Measurements from ENCODE around the gene ACTL10. TPM values are rescaled to one million over a fixed set of nuclear protein-coding genes. Genes with fewer than 3 reads are reported as not detected.
A peak's percentile ranks its signal among the peaks of the same experiment; 100 is the strongest.

ACTL10 gene
- total RNA-seq, 1 donor from 2014 or later = 3.7 TPM

DNA sequence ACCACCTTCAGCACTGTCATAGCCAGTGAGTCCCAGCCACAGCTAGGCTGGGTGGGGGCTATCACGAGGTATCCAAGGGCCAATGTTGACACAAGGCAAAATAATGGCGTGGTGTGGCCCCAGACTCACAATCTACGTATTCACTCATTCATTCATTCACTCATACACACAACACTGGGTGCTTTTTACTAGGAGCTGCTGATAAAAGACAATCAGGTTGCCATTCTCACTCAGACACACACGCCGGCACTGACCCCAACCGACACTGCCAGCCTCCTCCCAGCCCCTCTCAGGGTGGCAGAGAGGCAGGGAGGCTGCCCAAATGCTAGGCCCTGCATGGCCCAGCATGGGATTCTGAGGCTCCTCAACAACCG is 6.1 kb upstream of the ACTL10 start:
- H3K9me3 Mint-ChIP-seq = no peaks in the 10 kb centered on the region
- no peak for DNase-seq (ENCODE audit: low spot score)
- H3K27me3 Mint-ChIP-seq (ENCODE audit: insufficient read depth) = no peaks in the 10 kb centered on the region
- H3K4me3 Mint-ChIP-seq = no peak overlapping the region
- H3K27ac Mint-ChIP-seq = no peak overlapping the region
- peaks cover 4% of the 10 kb centered on the region for H3K36me3 Mint-ChIP-seq (ENCODE audit: low read depth)
- intact Hi-C loops (cut with micrococcal nuclease) = loop anchor here (10.0 kb wide), 1 partner anchor 286 kb away; no protein-coding TSS in a partner anchor
- H3K4me1 Mint-ChIP-seq (ENCODE audit: low read depth) = peaks cover 21% of the 10 kb centered on the region

DNA sequence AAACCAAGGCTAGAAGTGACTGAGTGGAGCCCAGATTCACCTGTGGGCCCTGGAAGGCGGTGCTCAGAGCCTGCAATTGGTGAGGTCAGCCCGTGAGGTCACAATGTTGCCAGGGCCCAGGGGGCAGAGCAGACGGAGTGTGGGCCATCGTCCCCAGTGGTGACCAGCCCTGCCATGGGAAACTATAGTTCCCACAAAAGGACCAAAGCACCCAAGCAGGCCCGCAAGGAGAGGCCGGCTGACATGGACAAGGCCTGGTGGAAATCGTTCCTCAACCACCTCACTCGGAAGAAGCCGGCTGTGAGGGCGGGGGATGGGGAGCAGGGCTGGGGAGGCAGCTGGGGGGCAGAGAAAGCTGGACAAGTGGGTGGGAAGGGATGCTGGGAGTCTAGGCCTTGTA is 4.6 kb upstream of the ACTL10 start, which contains the start of gene C20orf144:
C20orf144 (plus strand) TSS at position 156 of the 400 bp plus-strand sequence; CDS start at position 175, 19 bp downstream.
- H3K4me1 Mint-ChIP-seq (ENCODE audit: low read depth) = peaks cover 26% of the 10 kb centered on the region
- H3K4me3 Mint-ChIP-seq = peak within 1 kb of the TSS; percentile 86
- no peaks in the 10 kb centered on the region for H3K27me3 Mint-ChIP-seq (ENCODE audit: insufficient read depth)
- no peaks in the 10 kb centered on the region for H3K9me3 Mint-ChIP-seq
- peak within 1 kb of the TSS; percentile 89 for H3K27ac Mint-ChIP-seq
- H3K36me3 Mint-ChIP-seq (ENCODE audit: low read depth) = peaks cover 7% of the 10 kb centered on the region
- no peak for DNase-seq (ENCODE audit: low spot score)
- intact Hi-C loops (cut with micrococcal nuclease) = loop anchor here (10.0 kb wide), 1 partner anchor 287 kb away; no protein-coding TSS in a partner anchor

DNA sequence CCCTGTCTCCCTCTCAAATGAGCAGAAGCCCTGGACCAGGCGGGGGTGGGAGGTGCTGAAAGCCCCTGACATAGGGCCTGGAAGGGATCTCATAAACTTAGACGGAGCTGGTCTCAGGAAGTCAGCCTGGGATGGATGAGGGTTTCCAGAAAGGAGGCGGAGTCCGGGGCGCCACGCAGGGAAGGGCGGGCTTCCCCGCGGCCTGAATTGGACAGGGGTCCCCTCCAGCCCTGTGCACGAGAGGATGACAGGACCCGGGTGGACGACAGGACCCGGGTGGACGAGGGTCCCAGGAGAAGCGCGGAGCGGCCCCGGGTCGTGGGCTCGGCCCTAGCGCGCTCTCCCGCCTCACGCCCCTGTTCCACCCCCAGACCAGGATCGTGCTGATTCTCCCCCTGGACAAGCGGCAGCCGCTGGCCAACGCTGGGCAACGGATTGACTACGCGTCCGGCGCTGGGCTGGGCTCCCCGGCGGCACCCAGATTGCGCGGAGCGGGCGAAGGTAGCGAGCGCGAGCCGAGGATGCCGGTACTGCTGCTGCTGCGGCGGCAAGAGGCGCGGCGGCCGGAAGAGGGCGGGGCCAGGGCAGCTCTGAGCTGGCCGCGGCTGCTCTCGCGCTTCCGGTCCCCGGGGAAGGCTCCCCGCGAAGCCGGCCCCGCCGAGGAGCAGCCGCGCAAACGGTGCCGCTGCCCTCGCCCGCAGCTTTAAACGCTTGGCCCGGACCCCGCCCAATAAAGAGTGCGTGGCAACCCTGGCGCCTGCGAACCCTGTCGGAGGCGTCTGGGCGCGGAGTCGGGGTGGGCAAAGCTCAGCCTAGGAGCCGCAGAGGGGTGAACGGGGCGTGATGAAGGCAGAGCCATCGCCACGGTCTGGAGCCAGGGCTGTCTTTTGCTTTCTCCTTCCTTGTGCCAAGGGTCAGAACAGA is 3.3 kb upstream of the ACTL10 start:
- Mint-ChIP-seq H3K4me3 (peak overlapping the region; percentile 86), H3K27me3 (ENCODE audit: insufficient read depth) (no peaks in the 10 kb centered on the region), H3K4me1 (ENCODE audit: low read depth) (peaks cover 31% of the 10 kb centered on the region), H3K9me3 (no peaks in the 10 kb centered on the region), H3K27ac (peak overlapping the region; percentile 89), H3K36me3 (ENCODE audit: low read depth) (peaks cover 7% of the 10 kb centered on the region)
- intact Hi-C loops (cut with micrococcal nuclease) = loop anchor here (1.0 to 10.0 kb wide), 2 partner anchors 11 to 289 kb away; no protein-coding TSS in a partner anchor
- DNase-seq (ENCODE audit: low spot score) = peak; percentile 86

DNA sequence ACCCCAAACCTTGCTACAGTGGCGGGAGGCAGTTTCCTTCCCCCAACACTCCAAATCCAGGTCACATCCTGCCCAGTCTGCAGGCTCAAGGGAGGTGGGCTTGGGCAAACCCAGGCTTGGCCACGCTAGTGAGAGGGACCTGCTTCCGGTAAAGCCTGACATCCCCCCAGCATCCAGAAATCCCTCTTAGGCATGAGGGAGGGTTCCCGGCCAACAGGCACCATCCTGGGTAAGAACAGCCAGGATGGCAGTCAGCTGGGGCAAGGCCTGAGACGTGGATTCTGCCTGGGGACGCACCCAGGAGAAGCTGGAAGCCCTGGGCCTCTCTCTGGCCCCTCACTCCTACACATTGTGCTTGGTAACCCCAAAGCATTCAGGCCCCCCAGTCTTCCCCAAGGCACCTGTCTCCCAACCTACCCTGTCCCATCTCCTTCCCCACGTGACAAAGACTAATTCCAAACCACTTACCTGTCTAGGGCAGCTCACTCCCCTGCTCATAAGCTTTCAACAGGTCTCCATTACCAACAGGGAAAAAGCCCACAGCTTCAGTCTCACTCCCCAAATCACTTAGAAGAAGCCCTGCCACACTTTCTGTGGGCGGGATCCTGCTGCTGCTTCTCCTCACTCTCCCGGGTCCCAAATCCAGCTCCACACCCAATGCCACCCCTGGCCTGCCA is 2.5 kb upstream of the ACTL10 start:
- H3K27me3 Mint-ChIP-seq (ENCODE audit: insufficient read depth) = no peaks in the 10 kb centered on the region
- peaks cover 5% of the 10 kb centered on the region for H3K36me3 Mint-ChIP-seq (ENCODE audit: low read depth)
- peak overlapping the region; percentile 86 for H3K4me3 Mint-ChIP-seq
- peak overlapping the region; percentile 79 for H3K27ac Mint-ChIP-seq
- H3K4me1 Mint-ChIP-seq (ENCODE audit: low read depth) = peaks cover 37% of the 10 kb centered on the region
- no peak for DNase-seq (ENCODE audit: low spot score)
- H3K9me3 Mint-ChIP-seq = no peaks in the 10 kb centered on the region
- intact Hi-C loops (cut with micrococcal nuclease) = loop anchor here (10.0 kb wide), 1 partner anchor 289 kb away; no protein-coding TSS in a partner anchor

DNA sequence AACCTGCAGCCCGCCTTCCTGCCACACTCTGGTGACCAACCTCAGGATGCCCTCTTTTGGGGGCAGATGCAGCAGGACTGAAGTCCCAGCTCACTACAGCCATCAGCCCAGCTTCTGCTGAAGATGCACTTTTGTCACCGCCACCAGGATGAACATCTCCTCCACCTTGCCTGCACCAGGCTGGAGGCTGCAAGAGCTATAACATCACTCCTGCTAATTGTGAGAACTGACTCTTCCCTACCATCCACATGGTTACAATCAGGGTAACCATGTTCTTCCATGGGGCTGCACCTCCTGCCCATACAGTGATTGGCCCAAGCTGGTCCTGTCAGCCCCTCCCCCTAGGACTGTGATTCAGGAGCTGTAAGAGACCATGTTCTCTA is 2.0 kb upstream of the ACTL10 start:
- intact Hi-C loops (cut with micrococcal nuclease) = loop anchor here (5.0 to 10.0 kb wide), 3 partner anchors 148 to 448 kb away; partner anchors contain the start of genes CHMP4B and EIF2S2
- Mint-ChIP-seq H3K27me3 (ENCODE audit: insufficient read depth) (no peaks in the 10 kb centered on the region), H3K9me3 (no peaks in the 10 kb centered on the region), H3K4me3 (peak overlapping the region; percentile 86), H3K4me1 (ENCODE audit: low read depth) (peaks cover 39% of the 10 kb centered on the region), H3K36me3 (ENCODE audit: low read depth) (peaks cover 6% of the 10 kb centered on the region), H3K27ac (peak overlapping the region; percentile 79)
- DNase-seq (ENCODE audit: low spot score) = no peak

DNA sequence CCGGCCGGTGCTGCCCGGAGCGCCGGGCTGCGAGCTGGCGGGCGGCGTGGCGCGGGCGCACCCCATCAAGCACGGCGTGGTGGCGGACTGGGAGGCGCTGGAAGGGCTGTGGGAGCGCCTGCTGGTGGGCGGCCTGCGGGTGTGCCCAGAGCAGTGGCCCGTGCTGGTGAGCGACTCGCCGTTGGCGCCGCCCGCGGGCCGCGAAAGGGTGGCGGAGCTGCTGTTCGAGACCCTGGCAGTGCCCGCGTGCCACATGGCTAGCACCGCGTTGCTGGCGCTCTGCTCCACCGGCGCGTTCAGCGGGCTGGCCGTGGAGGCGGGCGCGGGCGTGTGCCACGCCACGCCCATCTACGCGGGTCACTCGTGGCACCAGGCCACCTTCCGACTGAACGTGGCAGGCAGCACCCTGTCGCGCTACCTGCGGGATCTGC is 517 bp downstream of the ACTL10 start:
- Mint-ChIP-seq H3K4me1 (ENCODE audit: low read depth) (peaks cover 49% of the 10 kb centered on the region), H3K36me3 (ENCODE audit: low read depth) (peaks cover 8% of the 10 kb centered on the region), H3K4me3 (peak overlapping the region; percentile 88), H3K9me3 (no peaks in the 10 kb centered on the region), H3K27ac (peak overlapping the region; percentile 58), H3K27me3 (ENCODE audit: insufficient read depth) (no peaks in the 10 kb centered on the region)
- no peak for DNase-seq (ENCODE audit: low spot score)
- intact Hi-C loops (cut with micrococcal nuclease) = loop anchor here (1.0 to 10.0 kb wide), 5 partner anchors 145 to 445 kb away; partner anchors contain the start of genes CDK5RAP1, CHMP4B, EIF2S2 and SNTA1

DNA sequence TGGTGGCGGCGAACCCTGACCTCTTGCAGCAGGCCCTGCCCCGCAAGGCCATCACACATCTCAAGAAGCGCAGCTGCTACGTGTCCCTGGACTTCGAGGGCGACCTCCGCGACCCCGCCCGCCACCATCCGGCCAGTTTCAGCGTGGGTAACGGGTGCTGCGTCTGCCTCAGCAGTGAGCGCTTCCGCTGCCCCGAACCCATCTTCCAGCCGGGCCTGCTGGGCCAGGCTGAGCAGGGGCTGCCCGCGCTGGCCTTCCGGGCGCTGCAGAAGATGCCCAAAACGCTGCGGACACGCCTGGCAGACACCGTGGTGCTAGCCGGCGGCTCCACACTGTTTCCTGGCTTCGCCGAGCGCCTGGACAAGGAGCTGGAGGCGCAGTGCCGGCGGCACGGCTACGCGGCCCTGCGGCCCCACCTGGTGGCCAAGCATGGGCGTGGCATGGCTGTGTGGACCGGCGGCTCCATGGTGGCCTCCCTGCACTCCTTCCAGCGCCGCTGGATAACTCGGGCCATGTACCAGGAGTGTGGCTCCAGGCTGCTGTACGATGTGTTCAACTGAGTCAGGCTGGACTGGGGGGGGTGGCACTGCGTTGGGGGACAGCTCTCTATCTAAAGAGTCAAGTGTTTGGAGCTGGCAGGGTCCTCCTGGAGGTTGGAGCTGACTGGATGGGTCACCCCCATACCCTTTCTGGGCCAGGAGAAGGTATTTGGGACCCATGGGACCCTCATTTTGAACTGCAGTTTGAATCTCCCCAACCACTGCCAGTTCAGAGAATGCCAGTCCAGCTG is 1.1 kb downstream of the ACTL10 start:
- intact Hi-C loops (cut with micrococcal nuclease) = loop anchor here (1.0 to 10.0 kb wide), 7 partner anchors 63 to 444 kb away; partner anchors contain the start of genes CDK5RAP1, CHMP4B, EIF2S2 and SNTA1
- no peaks in the 10 kb centered on the region for H3K27me3 Mint-ChIP-seq (ENCODE audit: insufficient read depth)
- H3K4me3 Mint-ChIP-seq = peak overlapping the region; percentile 82
- no peaks in the 10 kb centered on the region for H3K9me3 Mint-ChIP-seq
- peak overlapping the region; percentile 58 for H3K27ac Mint-ChIP-seq
- peaks cover 50% of the 10 kb centered on the region for H3K4me1 Mint-ChIP-seq (ENCODE audit: low read depth)
- DNase-seq (ENCODE audit: low spot score) = peak; percentile 77
- H3K36me3 Mint-ChIP-seq (ENCODE audit: low read depth) = peaks cover 8% of the 10 kb centered on the region

DNA sequence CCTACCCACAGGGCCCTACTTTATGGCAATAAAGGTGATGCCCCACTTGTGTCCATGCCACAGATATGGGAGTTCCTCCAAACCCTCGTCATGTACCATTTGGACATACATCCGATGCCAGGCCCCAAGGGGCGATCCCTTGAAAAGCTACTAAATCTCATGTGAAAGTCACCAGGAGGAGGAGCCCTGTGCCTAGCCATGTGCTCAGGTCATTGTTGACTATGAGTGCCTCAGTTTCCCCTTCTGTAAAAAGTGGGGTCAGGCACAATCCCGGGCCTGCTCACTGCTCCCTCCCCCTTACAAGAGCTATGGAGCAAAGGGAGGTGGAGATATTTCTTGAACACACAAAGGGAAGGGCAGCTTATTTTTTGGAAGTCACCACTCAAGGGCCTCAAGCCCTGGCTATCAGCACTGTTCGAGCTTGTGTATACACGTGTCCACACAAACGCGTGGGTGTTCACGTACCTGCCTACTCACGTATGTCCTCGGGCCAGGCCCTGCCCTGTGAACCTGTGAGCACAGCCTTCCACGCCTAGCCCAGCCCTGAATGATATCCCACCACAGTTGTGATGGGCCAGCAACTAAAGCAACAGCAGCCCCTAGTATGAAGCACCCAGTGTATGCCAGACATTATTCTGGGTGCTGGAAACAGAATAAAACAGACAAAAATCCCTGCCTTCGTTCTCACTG is 1.9 kb downstream of the ACTL10 start:
- Mint-ChIP-seq H3K36me3 (ENCODE audit: low read depth) (peaks cover 8% of the 10 kb centered on the region), H3K4me3 (peak overlapping the region; percentile 82), H3K27me3 (ENCODE audit: insufficient read depth) (no peaks in the 10 kb centered on the region), H3K27ac (no peak overlapping the region), H3K4me1 (ENCODE audit: low read depth) (peaks cover 55% of the 10 kb centered on the region), H3K9me3 (no peaks in the 10 kb centered on the region)
- intact Hi-C loops (cut with micrococcal nuclease) = loop anchor here (1.0 to 10.0 kb wide), 5 partner anchors 63 to 444 kb away; partner anchors contain the start of genes CHMP4B, EIF2S2 and ZNF341
- no peak for DNase-seq (ENCODE audit: low spot score)

DNA sequence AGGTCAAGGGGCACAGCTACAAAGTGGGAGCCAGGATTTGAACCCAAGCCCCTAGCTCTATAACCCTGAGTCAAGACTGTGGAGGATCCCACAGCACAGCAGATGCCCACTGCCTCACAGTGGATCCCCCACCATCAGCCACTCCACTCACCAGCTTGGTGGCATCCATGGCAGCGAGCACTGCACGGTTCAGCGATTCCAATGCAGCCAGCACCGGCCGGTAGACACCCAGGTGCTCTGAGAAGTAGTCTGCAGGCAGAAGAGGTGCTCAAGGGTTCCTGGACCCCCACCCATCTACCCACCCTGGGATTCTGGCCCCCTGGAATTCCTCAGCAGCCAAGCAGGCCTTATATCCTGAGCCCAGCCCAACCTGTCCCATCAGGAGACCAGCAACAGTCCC is 2.5 kb downstream of the ACTL10 start:
- peaks cover 54% of the 10 kb centered on the region for H3K4me1 Mint-ChIP-seq (ENCODE audit: low read depth)
- intact Hi-C loops (cut with micrococcal nuclease) = loop anchor here (5.0 to 10.0 kb wide), 3 partner anchors 143 to 443 kb away; partner anchors contain the start of genes CHMP4B and EIF2S2
- no peaks in the 10 kb centered on the region for H3K27me3 Mint-ChIP-seq (ENCODE audit: insufficient read depth)
- H3K36me3 Mint-ChIP-seq (ENCODE audit: low read depth) = peaks cover 8% of the 10 kb centered on the region
- no peaks in the 10 kb centered on the region for H3K9me3 Mint-ChIP-seq
- DNase-seq (ENCODE audit: low spot score) = no peak
- H3K4me3 Mint-ChIP-seq = no peak overlapping the region
- H3K27ac Mint-ChIP-seq = no peak overlapping the region

DNA sequence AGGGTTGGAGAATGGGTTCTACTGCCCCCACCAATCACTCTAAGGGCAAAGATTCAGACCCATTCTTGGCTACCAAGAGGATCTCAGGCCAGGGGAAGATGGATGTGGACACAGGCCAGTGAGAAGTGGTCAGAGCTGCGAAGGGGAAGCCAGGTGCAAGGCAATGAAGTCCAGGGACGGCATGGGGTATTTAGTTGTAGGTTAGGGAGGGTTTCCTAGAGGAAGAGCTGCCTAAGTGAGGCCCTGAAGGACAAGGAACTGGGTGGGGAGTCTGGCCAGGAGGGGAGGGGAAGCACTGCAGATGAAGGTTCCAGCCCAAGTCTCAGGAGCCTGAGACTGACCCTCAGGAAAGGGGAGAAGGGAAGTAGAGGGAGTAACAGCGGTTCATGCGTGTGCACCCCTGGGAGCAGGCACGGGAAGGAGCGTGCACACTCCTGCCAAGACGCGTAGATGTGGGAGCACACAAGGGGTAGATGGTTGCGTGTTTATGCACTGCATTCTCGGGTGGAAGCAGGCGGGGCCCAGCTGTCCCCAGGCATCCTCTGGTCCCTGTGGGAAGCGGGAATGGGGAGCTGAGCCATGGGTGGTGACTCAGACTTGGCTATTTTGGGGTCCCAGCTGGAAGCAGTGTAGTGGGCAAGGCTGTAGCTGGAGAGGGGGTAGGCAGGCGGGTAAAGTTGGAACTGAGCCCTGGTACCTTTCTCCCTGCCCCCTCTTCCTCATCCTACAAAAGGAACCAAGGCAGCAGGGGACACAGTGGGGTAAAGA is 3.3 kb downstream of the ACTL10 start:
- intact Hi-C loops (cut with micrococcal nuclease) = loop anchor here (5.0 to 10.0 kb wide), 3 partner anchors 142 to 442 kb away; partner anchors contain the start of genes CHMP4B and EIF2S2
- Mint-ChIP-seq H3K27me3 (ENCODE audit: insufficient read depth) (no peaks in the 10 kb centered on the region), H3K27ac (peak overlapping the region; percentile 15), H3K36me3 (ENCODE audit: low read depth) (peaks cover 8% of the 10 kb centered on the region), H3K9me3 (no peaks in the 10 kb centered on the region), H3K4me3 (no peak overlapping the region), H3K4me1 (ENCODE audit: low read depth) (peaks cover 50% of the 10 kb centered on the region)
- no peak for DNase-seq (ENCODE audit: low spot score)
